HL-60/S4 treated with retinoic acid at 250 ng/mL for 4 days and 3 days (cell line): ENCODE measurements around the gene PLBD2.

Experiments used
- in situ Hi-C: fragments of 300-500 bp; cut with MboI; formaldehyde crosslinking; loops from 2 replicates; pipeline ENCODE4 v1.7.0; 2022; ENCODE audit warnings: low sequenced_read_pairs

Gene PLBD2

GRCh38 chr12:113392520-113392919, 34.1 kb downstream of the PLBD2 start:
- in situ Hi-C loops = no loop called here

GRCh38 chr12:113392988-113393579, 34.7 kb downstream of the PLBD2 start:
- in situ Hi-C loops = no loop called here

GRCh38 chr12:113393749-113394148, 35.4 kb downstream of the PLBD2 start:
- in situ Hi-C loops = no loop called here

- in situ Hi-C loops = no loop called here
Observed at GRCh38 chr12:113395119-113395518, 36.7 kb downstream of the PLBD2 start.

GRCh38 chr12:113396200-113396599, 37.8 kb downstream of the PLBD2 start:
- in situ Hi-C loops = no loop called here

- in situ Hi-C loops = no loop called here
Observed at GRCh38 chr12:113396828-113397496, 38.6 kb downstream of the PLBD2 start.

GRCh38 chr12:113397497-113398197, 39.3 kb downstream of the PLBD2 start:
- in situ Hi-C loops = no loop called here

GRCh38 chr12:113398346-113399290, 40.2 kb downstream of the PLBD2 start:
- in situ Hi-C loops = no loop called here

GRCh38 chr12:113399490-113399889, 41.1 kb downstream of the PLBD2 start:
- in situ Hi-C loops = no loop called here

- in situ Hi-C loops = no loop called here
Observed at GRCh38 chr12:113400362-113400761, 42.0 kb downstream of the PLBD2 start.

GRCh38 chr12:113401066-113402000, 42.9 kb downstream of the PLBD2 start:
- in situ Hi-C loops = no loop called here

- in situ Hi-C loops = no loop called here
Observed at GRCh38 chr12:113402586-113403260, 44.3 kb downstream of the PLBD2 start.

GRCh38 chr12:113403435-113404415, 45.3 kb downstream of the PLBD2 start, which contains the start of gene SDS:
SDS (minus strand) TSS chr12:113403887; CDS start chr12:113399708, 4,179 bp downstream.
- in situ Hi-C loops = no loop called here

- in situ Hi-C loops = no loop called here
Observed at GRCh38 chr12:113405694-113406093, 47.3 kb downstream of the PLBD2 start.

GRCh38 chr12:113407931-113408600, 49.7 kb downstream of the PLBD2 start:
- in situ Hi-C loops = no loop called here

- in situ Hi-C loops = no loop called here
Observed at GRCh38 chr12:113408756-113409298, 50.4 kb downstream of the PLBD2 start.

GRCh38 chr12:113409462-113410124, 51.2 kb downstream of the PLBD2 start:
- in situ Hi-C loops = no loop called here
